ENCODE data around the gene INPP5A.

- TF ChIP-seq POLR2A (IDR thresholded peaks at IDR 0.05; ENCODE audit: low read depth, low read length), result no peak
- TF ChIP-seq TAF1 (IDR thresholded peaks at IDR 0.05; ENCODE audit: low read depth, low read length), result no peak
- no peak for TF ChIP-seq SPI1 (IDR thresholded peaks at IDR 0.05; ENCODE audit: low read depth, low read length)
Measured at GRCh38 chr10:132608511-132609195, 71.1 kb downstream of the INPP5A start.
